ENCODE data around the gene ADAMTSL3.
A peak's percentile ranks its signal among the peaks of the same experiment; 100 is the strongest.
"Not testable (repeated sequence)": the region's sequence is repeated elsewhere in the genome, so short reads cannot be mapped to it uniquely, and the experiment has no call there.

ADAMTSL3 gene

GRCh38 chr15:83757291-83757690, 103.4 kb downstream of the ADAMTSL3 start:
- DNase-seq: not testable (repeated sequence)

- no peak for DNase-seq
Measured at GRCh38 chr15:83762367-83762766, 108.4 kb downstream of the ADAMTSL3 start.

- no peak for DNase-seq
Measured at GRCh38 chr15:83764201-83764838, 110.4 kb downstream of the ADAMTSL3 start.

- no peak for DNase-seq
Measured at GRCh38 chr15:83766339-83766738, 112.4 kb downstream of the ADAMTSL3 start.

GRCh38 chr15:83767741-83768140, 113.8 kb downstream of the ADAMTSL3 start:
- no peak for DNase-seq

- no peak for DNase-seq
Measured at GRCh38 chr15:83769411-83769999, 115.6 kb downstream of the ADAMTSL3 start.

GRCh38 chr15:83775738-83776137, 121.8 kb downstream of the ADAMTSL3 start:
- DNase-seq: no peak

- no peak for DNase-seq
Measured at GRCh38 chr15:83776986-83777385, 123.1 kb downstream of the ADAMTSL3 start.

GRCh38 chr15:83783227-83783626, 129.3 kb downstream of the ADAMTSL3 start:
- DNase-seq: no peak

GRCh38 chr15:83784975-83785374, 131.1 kb downstream of the ADAMTSL3 start:
- DNase-seq: no peak

- DNase-seq: no peak
Measured at GRCh38 chr15:83786336-83786735, 132.4 kb downstream of the ADAMTSL3 start.

GRCh38 chr15:83793069-83793468, 139.1 kb downstream of the ADAMTSL3 start:
- no peak for DNase-seq

- no peak for DNase-seq
Measured at GRCh38 chr15:83794209-83794608, 140.3 kb downstream of the ADAMTSL3 start.

GRCh38 chr15:83809345-83809744, 155.4 kb downstream of the ADAMTSL3 start:
- DNase-seq: no peak

- no peak for DNase-seq
Measured at GRCh38 chr15:83810110-83810509, 156.2 kb downstream of the ADAMTSL3 start.

GRCh38 chr15:83813682-83814081, 159.8 kb downstream of the ADAMTSL3 start:
- no peak for DNase-seq

GRCh38 chr15:83815506-83815905, 161.6 kb downstream of the ADAMTSL3 start:
- no peak for DNase-seq

GRCh38 chr15:83816124-83816883, 162.4 kb downstream of the ADAMTSL3 start:
- no peak for DNase-seq

- no peak for DNase-seq
Measured at GRCh38 chr15:83818591-83818990, 164.7 kb downstream of the ADAMTSL3 start.

GRCh38 chr15:83830381-83830780, 176.5 kb downstream of the ADAMTSL3 start:
- DNase-seq: peak; percentile 96

GRCh38 chr15:83833569-83833968, 179.6 kb downstream of the ADAMTSL3 start:
- no peak for DNase-seq

GRCh38 chr15:83835479-83835878, 181.6 kb downstream of the ADAMTSL3 start:
- DNase-seq: no peak

- no peak for DNase-seq
Measured at GRCh38 chr15:83837945-83838571, 184.1 kb downstream of the ADAMTSL3 start.

- no peak for DNase-seq
Measured at GRCh38 chr15:83838763-83839162, 184.8 kb downstream of the ADAMTSL3 start.
